ENCODE data around the gene TNNI3K. TPM values are rescaled to one million over a fixed set of nuclear protein-coding genes. Genes with fewer than 3 reads are reported as not detected.

TNNI3K gene
- total RNA-seq, 4 donors from 2014 or later, result 0.73 to 2.0 TPM; not detected in 2

DNA sequence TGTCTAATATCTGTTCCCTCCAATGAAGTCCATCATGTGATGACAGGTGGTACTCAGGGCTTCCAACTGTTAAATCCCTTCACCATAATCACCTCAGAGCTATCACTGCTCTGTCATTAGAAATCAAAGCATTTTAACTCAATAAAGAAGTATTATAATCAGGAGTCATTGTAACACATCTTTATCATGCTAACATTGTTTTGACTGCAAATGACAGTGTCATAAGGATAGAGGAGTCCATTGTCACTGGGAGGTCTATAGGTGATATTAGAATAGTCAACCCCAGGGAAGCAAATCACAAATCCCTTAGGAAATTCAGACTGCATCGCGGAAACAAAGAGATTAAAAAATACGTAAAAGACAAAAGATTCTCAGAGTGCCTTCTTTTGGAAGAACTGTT lies 246.4 kb downstream of the TNNI3K start:
- Histone ChIP-seq H3K27me3 (no peaks in the 10 kb centered on the region), H3K9me3 (no peaks in the 10 kb centered on the region), H3K36me3 (no peaks in the 10 kb centered on the region), H3K4me1 (no peaks in the 10 kb centered on the region), H3K4me3 (replicated peaks in 1 of 3) (no peak overlapping the region), H3K27ac (no peak overlapping the region)
- TF ChIP-seq, protein P1, sequence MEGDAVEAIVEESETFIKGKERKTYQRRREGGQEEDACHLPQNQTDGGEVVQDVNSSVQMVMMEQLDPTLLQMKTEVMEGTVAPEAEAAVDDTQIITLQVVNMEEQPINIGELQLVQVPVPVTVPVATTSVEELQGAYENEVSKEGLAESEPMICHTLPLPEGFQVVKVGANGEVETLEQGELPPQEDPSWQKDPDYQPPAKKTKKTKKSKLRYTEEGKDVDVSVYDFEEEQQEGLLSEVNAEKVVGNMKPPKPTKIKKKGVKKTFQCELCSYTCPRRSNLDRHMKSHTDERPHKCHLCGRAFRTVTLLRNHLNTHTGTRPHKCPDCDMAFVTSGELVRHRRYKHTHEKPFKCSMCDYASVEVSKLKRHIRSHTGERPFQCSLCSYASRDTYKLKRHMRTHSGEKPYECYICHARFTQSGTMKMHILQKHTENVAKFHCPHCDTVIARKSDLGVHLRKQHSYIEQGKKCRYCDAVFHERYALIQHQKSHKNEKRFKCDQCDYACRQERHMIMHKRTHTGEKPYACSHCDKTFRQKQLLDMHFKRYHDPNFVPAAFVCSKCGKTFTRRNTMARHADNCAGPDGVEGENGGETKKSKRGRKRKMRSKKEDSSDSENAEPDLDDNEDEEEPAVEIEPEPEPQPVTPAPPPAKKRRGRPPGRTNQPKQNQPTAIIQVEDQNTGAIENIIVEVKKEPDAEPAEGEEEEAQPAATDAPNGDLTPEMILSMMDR (IDR thresholded peaks at IDR 0.05), result no peak
- no peak for TF ChIP-seq POLR2A (IDR thresholded peaks at IDR 0.05)
- 84 to 87% methylated on average over 3 of the region's 3 CpGs for WGBS, 2 donors
- no peak for DNase-seq
- intact Hi-C loops (cut with DNase I), result no loop called here

DNA sequence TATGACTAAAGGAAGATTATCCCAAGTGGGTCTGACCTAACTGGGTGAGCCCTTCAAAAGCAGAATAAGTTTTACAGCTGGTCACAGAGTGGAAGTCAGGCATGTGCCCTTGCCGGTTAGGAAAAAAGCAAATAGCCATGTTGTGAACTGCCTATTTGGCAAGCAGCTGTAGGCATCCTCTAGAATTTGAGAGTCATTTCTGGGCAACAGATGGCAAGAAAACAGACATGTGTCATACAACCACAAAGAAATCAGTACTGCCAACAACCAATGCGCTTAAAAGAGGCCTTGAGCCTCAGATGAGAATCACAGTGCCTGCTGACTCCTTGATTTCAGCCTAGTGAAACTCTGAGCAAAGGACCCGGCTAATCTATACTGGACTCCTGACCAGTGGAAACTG lies 250.4 kb downstream of the TNNI3K start:
- TF ChIP-seq, protein P1 (IDR thresholded peaks at IDR 0.05), result no peak
- TF ChIP-seq POLR2A (IDR thresholded peaks at IDR 0.05), result no peak
- Histone ChIP-seq H3K27me3 (no peaks in the 10 kb centered on the region), H3K4me3 (replicated peaks in 1 of 3) (no peak overlapping the region), H3K36me3 (no peaks in the 10 kb centered on the region), H3K27ac (no peak overlapping the region), H3K9me3 (no peaks in the 10 kb centered on the region), H3K4me1 (no peaks in the 10 kb centered on the region)
- no peak for DNase-seq
- 87 to 94% methylated on average over 3 of the region's 3 CpGs for WGBS, 2 donors
- intact Hi-C loops (cut with DNase I), result no loop called here

DNA sequence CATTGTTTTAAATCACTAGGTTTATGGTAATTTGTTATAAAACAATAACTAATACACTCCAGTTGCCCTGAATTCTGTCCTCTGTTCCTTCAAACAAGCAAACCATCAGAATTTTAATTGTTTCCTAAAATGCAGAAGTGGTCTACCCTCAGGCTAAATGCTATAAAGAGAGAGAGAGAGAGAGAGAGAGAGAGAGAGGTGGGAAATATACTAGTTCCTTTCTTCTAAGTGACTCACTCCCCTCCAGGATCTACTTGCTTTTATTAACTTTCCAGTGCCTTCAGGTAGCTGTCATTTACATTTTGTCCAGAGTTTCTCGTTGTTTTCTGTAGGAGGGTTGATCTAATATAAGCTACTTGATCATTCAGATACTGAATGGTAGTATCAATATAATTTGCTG lies 250.8 kb downstream of the TNNI3K start:
- H3K9me3 ChIP-seq, result no peaks in the 10 kb centered on the region
- no peak for TF ChIP-seq POLR2A (IDR thresholded peaks at IDR 0.05)
- TF ChIP-seq, protein P1 (IDR thresholded peaks at IDR 0.05), result no peak
- H3K27ac ChIP-seq, result no peak overlapping the region
- intact Hi-C loops (cut with DNase I), result no loop called here
- no peak for DNase-seq
- no peak overlapping the region for H3K4me3 ChIP-seq (replicated peaks in 1 of 3)
- H3K36me3 ChIP-seq, result no peaks in the 10 kb centered on the region
- 74 to 78% methylated on average over 1 of the region's 1 CpG for WGBS, 2 donors
- no peaks in the 10 kb centered on the region for H3K27me3 ChIP-seq
- no peaks in the 10 kb centered on the region for H3K4me1 ChIP-seq

DNA sequence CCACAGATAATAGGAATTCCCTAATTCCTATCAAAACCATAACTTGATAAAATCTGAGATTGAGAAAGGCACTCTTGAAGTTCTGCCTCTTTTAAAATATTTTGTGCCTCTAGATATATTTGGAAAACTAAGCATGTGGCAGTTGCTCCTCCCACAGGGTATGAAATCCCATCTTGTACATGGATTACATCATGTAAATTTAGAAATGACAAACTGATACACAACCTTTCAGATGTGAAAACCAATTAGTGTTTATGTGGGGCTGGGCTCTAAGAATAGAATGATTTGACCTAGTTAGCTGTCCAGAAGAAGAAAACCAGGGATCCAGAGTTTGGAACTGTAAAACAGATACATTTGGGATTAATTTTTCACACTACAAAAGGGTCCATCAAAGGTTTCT lies 261.5 kb downstream of the TNNI3K start:
- Histone ChIP-seq H3K9me3 (no peaks in the 10 kb centered on the region), H3K27ac (no peak overlapping the region), H3K4me3 (replicated peaks in 1 of 3) (no peak overlapping the region), H3K27me3 (no peaks in the 10 kb centered on the region), H3K4me1 (no peaks in the 10 kb centered on the region), H3K36me3 (no peaks in the 10 kb centered on the region)
- TF ChIP-seq, protein P1 (IDR thresholded peaks at IDR 0.05), result no peak
- TF ChIP-seq POLR2A (IDR thresholded peaks at IDR 0.05), result no peak
- intact Hi-C loops (cut with DNase I), result no loop called here
- no peak for DNase-seq

DNA sequence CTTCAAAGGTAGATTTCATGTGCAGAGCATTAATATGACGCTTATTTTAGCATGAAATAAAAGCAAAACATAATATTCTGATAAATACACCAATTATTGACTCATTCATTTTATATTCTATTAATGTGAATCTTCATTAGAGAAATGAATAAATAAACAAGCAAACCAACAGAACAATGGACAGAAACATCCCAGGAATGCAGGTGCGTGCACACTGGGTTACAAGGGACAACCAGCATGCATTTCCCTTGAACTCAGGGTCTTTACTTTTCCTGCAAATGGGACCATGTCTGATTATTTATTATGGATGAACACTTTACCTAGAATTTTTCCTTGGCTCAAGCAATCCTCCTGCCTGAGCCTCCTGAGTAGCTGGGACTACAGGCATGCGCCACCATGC lies 263.7 kb downstream of the TNNI3K start:
- H3K27ac ChIP-seq, result no peak overlapping the region
- no peak for DNase-seq
- intact Hi-C loops (cut with DNase I), result no loop called here

More for the DNA sequence above, 263.7 kb downstream of the TNNI3K start:
- Histone ChIP-seq H3K36me3 (no peaks in the 10 kb centered on the region), H3K4me1 (no peaks in the 10 kb centered on the region), H3K4me3 (replicated peaks in 1 of 3) (no peak overlapping the region), H3K9me3 (no peaks in the 10 kb centered on the region), H3K27me3 (no peaks in the 10 kb centered on the region)
- TF ChIP-seq, protein P1 (IDR thresholded peaks at IDR 0.05), result no peak
- no peak for TF ChIP-seq POLR2A (IDR thresholded peaks at IDR 0.05)
- WGBS, 2 donors, result 86 to 89% methylated on average over 3 of the region's 3 CpGs

Measured in thyroid gland (tissue), 4 donors.